C4-2B (cell line): ENCODE measurements around the gene ADGRV1.
"Not testable (repeated sequence)": the region's sequence is repeated elsewhere in the genome, so short reads cannot be mapped to it uniquely, and the experiment has no call there.

Experiments
- H3K27ac ChIP-seq: fragments of 450-650 bp; 2 replicates; pipeline ENCODE4 v1.5.1; 2017
- ZFX ChIP-seq: fragments of 450-650 bp; IDR thresholded peaks from 2 replicates; pipeline ENCODE4 v1.6.1; 2017
- TF ChIP-seq, protein P1 (sequence below): fragments of 450-650 bp; conservative IDR thresholded peaks from 2 replicates; pipeline ENCODE4 v1.5.1; 2017; ENCODE audit warnings: mild to moderate bottlenecking

The ADGRV1 gene

GRCh38 chr5:90654215-90654614 lies 95.6 kb downstream of the ADGRV1 start:
- TF ChIP-seq ZFX: no peak
- TF ChIP-seq, protein P1, sequence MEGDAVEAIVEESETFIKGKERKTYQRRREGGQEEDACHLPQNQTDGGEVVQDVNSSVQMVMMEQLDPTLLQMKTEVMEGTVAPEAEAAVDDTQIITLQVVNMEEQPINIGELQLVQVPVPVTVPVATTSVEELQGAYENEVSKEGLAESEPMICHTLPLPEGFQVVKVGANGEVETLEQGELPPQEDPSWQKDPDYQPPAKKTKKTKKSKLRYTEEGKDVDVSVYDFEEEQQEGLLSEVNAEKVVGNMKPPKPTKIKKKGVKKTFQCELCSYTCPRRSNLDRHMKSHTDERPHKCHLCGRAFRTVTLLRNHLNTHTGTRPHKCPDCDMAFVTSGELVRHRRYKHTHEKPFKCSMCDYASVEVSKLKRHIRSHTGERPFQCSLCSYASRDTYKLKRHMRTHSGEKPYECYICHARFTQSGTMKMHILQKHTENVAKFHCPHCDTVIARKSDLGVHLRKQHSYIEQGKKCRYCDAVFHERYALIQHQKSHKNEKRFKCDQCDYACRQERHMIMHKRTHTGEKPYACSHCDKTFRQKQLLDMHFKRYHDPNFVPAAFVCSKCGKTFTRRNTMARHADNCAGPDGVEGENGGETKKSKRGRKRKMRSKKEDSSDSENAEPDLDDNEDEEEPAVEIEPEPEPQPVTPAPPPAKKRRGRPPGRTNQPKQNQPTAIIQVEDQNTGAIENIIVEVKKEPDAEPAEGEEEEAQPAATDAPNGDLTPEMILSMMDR: no peak
- H3K27ac ChIP-seq: no peak overlapping the region

- TF ChIP-seq ZFX: no peak
- TF ChIP-seq, protein P1: no peak
- H3K27ac ChIP-seq: no peak overlapping the region
Measured at GRCh38 chr5:90655423-90655822, 96.8 kb downstream of the ADGRV1 start.

- H3K27ac ChIP-seq: no peak overlapping the region
- no peak for TF ChIP-seq ZFX
- TF ChIP-seq, protein P1: no peak
Measured at GRCh38 chr5:90657030-90657429, 98.4 kb downstream of the ADGRV1 start.

DNA sequence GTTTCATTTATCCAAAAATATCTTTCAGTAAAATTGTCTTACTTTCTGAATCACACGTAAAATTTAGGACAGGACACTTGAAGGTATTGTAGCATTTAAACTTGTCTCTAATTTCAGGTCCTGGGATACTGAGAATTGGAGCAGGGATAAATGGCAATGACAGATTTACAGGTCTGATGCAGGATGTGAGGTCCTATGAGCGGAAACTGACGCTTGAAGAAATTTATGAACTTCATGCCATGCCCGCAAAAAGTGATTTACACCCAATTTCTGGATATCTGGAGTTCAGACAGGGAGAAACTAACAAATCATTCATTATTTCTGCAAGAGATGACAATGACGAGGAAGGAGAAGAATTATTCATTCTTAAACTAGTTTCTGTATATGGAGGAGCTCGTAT lies 99.2 kb downstream of the ADGRV1 start:
- no peak for TF ChIP-seq ZFX
- TF ChIP-seq, protein P1: no peak
- H3K27ac ChIP-seq: no peak overlapping the region

DNA sequence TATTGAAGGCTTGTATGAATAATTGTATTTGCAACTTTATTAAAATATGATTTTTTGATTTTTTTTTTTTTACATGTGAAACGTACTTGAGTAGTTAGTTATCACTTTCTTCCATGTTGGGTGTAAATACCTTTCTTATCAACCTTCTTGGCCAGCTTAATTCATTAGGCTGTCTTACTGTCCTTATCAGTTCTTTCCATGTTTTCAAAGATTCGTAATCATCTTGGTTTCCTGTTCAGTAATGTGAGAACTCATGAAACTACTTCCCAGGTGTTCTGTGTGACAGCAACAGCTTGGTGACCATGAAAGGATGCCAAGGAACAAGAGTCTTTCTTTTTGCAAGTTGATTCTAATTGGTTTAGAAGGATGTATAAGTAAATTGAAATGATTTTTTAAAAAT lies 100.0 kb downstream of the ADGRV1 start:
- TF ChIP-seq, protein P1: no peak
- TF ChIP-seq ZFX: no peak
- H3K27ac ChIP-seq: no peak overlapping the region

DNA sequence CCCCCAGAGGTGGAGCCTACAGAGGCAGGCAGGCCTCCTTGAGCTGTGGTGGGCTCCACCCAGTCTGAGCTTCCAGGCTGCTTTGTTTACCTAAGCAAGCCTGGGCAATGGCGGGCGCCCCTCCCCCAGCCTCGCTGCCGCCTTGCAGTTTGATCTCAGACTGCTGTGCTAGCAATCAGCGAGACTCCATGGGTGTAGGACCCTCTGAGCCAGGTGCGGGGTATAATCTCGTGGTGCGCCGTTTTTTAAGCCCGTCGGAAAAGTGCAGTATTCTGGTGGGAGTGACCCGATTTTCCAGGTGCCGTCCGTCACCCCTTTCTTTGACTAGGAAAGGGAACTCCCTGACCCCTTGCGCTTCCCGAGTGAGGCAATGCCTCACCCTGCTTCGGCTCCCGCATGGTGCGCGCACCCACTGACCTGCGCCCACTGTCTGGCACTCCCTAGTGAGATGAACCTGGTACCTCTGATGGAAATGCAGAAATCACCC lies 109.5 kb downstream of the ADGRV1 start:
- not testable (repeated sequence) for H3K27ac ChIP-seq

- H3K27ac ChIP-seq: no peak overlapping the region
- TF ChIP-seq, protein P1: no peak
- no peak for TF ChIP-seq ZFX
Measured at GRCh38 chr5:90675222-90675621, 116.6 kb downstream of the ADGRV1 start.

- no peak for TF ChIP-seq ZFX
- TF ChIP-seq, protein P1: no peak
- H3K27ac ChIP-seq: no peak overlapping the region
Measured at GRCh38 chr5:90680921-90681563, 122.4 kb downstream of the ADGRV1 start.
